ENCODE data around the gene RNU1-3. TPM values are rescaled to one million over a fixed set of nuclear protein-coding genes. Genes with fewer than 3 reads are reported as not detected.
A peak's percentile ranks its signal among the peaks of the same experiment; 100 is the strongest.
"Not testable (repeated sequence)": the region's sequence is repeated elsewhere in the genome, so short reads cannot be mapped to it uniquely, and the experiment has no call there.

Gene RNU1-3
- total RNA-seq, 2 experiments from 2014 or later: under 0.01 to 1,968 TPM

DNA sequence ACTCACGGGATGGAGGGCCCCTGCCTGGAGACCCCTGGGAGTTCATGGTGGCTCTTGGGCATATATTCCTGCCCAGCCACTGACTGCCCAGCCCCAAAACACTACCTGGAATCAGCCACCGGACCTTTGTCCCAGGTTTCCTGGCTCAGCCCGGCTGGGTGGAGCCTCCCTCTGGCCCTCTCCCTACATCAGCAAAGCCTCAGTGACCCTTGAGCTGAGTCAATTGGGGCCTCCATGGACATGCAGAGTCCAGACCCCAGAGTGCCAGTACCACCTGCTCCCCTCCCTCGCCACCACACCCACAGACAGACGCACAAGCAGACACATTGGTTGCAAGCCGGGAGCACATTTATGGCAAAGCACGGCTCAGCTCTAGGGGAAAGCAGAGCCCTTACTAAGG lies 30.4 kb upstream of the RNU1-3 start:
- DNase-seq (ENCODE audit: low spot score); H3K36me3 ChIP-seq (ENCODE audit: insufficient read depth, low read length); H3K27ac ChIP-seq (ENCODE audit: low read depth, low read length, poor library complexity, severe bottlenecking); H3K9me2 ChIP-seq (ENCODE audit: insufficient read depth, low read length); H3K4me2 ChIP-seq (ENCODE audit: low read length); BruUV-seq (replicated peaks); H3K4me3 ChIP-seq (ENCODE audit: low read depth, low read length, poor library complexity, severe bottlenecking); H3K9me3 ChIP-seq (ENCODE audit: low read length); H2AFZ ChIP-seq (ENCODE audit: low read length); H4K20me1 ChIP-seq (ENCODE audit: insufficient read depth, low read length); H3K4me1 ChIP-seq (ENCODE audit: insufficient read depth, low read length, poor library complexity, severe bottlenecking); H3K79me2 ChIP-seq (ENCODE audit: insufficient read depth, low read depth, low read length); intact Hi-C loops (cut with micrococcal nuclease; ENCODE audit: unreplicated experiment): not testable (repeated sequence)
- POLR2A ChIA-PET: interaction anchor here (0.6 to 1.2 kb wide), 3 partner anchors 10 to 76 kb away, joined by 3 read pairs; no protein-coding TSS in a partner anchor
- CTCF ChIA-PET (ENCODE audit: unreplicated experiment): interaction anchor here (1.0 kb wide), 1 partner anchor 9 kb away, joined by 3 read pairs; no protein-coding TSS in a partner anchor

DNA sequence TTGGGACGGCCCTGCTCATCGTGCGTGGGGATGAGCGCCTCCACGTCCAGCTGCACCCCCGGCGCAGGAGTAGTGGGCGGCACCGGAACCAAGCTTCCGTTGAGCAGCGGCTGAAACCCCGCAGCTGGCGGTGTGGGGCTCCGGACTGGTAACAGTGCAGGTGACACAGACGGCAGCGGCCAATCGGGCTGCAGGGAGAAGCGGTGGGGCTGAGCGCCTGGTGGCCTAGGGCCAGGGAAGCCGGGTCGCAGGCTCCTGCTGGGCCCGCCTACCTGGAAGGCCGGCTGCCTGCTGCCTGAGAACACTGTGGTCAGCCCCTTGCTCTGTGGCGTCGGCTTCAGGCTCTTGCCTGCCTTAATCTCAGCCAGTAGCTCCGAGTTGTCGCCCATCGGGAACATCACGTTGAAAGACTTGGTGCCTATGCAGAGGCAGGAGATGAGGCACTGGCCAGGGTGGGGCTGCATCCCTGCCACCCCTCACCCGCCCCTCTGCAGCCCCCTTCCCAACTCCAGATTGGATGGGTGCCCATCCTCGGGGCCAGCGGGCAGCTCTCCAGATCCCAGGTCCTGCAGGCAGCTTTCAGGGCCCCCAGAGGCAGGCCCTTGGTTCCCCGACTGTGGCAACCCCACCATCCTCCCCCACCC lies 29.9 kb upstream of the RNU1-3 start:
- H3K79me2 ChIP-seq (ENCODE audit: insufficient read depth, low read depth, low read length); H3K27ac ChIP-seq (ENCODE audit: low read depth, low read length, poor library complexity, severe bottlenecking); BruUV-seq (replicated peaks); H2AFZ ChIP-seq (ENCODE audit: low read length); H3K4me1 ChIP-seq (ENCODE audit: insufficient read depth, low read length, poor library complexity, severe bottlenecking); intact Hi-C loops (cut with micrococcal nuclease; ENCODE audit: unreplicated experiment); H3K9me2 ChIP-seq (ENCODE audit: insufficient read depth, low read length); H4K20me1 ChIP-seq (ENCODE audit: insufficient read depth, low read length); H3K9me3 ChIP-seq (ENCODE audit: low read length); H3K36me3 ChIP-seq (ENCODE audit: insufficient read depth, low read length); H3K4me3 ChIP-seq (ENCODE audit: low read depth, low read length, poor library complexity, severe bottlenecking): not testable (repeated sequence)
- DNase-seq (ENCODE audit: low spot score): peak; percentile 78
- H3K4me2 ChIP-seq (ENCODE audit: low read length): peak overlapping the region; percentile 47
- ChIA-PET CTCF (ENCODE audit: unreplicated experiment) (interaction anchor here (0.6 to 1.0 kb wide), 2 partner anchors 10 to 19 kb away, joined by 3 read pairs; no protein-coding TSS in a partner anchor), POLR2A (interaction anchor here (0.6 to 1.3 kb wide), 5 partner anchors 11 to 791 kb away, joined by 3 to 6 read pairs (median 3); no protein-coding TSS in a partner anchor)

GRCh38 chr1:16694308-16694702 lies 27.6 kb upstream of the RNU1-3 start:
- intact Hi-C loops (cut with micrococcal nuclease; ENCODE audit: unreplicated experiment); H3K9me3 ChIP-seq (ENCODE audit: low read length); H3K4me3 ChIP-seq (ENCODE audit: low read depth, low read length, poor library complexity, severe bottlenecking); H4K20me1 ChIP-seq (ENCODE audit: insufficient read depth, low read length); BruUV-seq (replicated peaks); H3K4me2 ChIP-seq (ENCODE audit: low read length); H3K36me3 ChIP-seq (ENCODE audit: insufficient read depth, low read length); H3K9me2 ChIP-seq (ENCODE audit: insufficient read depth, low read length); H3K27ac ChIP-seq (ENCODE audit: low read depth, low read length, poor library complexity, severe bottlenecking); H2AFZ ChIP-seq (ENCODE audit: low read length); H3K4me1 ChIP-seq (ENCODE audit: insufficient read depth, low read length, poor library complexity, severe bottlenecking); DNase-seq (ENCODE audit: low spot score); H3K79me2 ChIP-seq (ENCODE audit: insufficient read depth, low read depth, low read length): not testable (repeated sequence)
- CTCF ChIA-PET (ENCODE audit: unreplicated experiment): interaction anchor here (0.9 to 1.5 kb wide), 2 partner anchors 8 to 73 kb away, joined by 3 to 4 read pairs; no protein-coding TSS in a partner anchor
- POLR2A ChIA-PET: interaction anchor here (0.8 kb wide), 1 partner anchor 16 kb away, joined by 3 read pairs; no protein-coding TSS in a partner anchor

GRCh38 chr1:16693449-16694307 lies 26.9 kb upstream of the RNU1-3 start:
- intact Hi-C loops (cut with micrococcal nuclease; ENCODE audit: unreplicated experiment); H3K9me3 ChIP-seq (ENCODE audit: low read length); BruUV-seq (replicated peaks); H4K20me1 ChIP-seq (ENCODE audit: insufficient read depth, low read length); H3K4me2 ChIP-seq (ENCODE audit: low read length); H3K36me3 ChIP-seq (ENCODE audit: insufficient read depth, low read length); H3K4me3 ChIP-seq (ENCODE audit: low read depth, low read length, poor library complexity, severe bottlenecking); H3K79me2 ChIP-seq (ENCODE audit: insufficient read depth, low read depth, low read length); DNase-seq (ENCODE audit: low spot score); H3K27ac ChIP-seq (ENCODE audit: low read depth, low read length, poor library complexity, severe bottlenecking); H2AFZ ChIP-seq (ENCODE audit: low read length); H3K4me1 ChIP-seq (ENCODE audit: insufficient read depth, low read length, poor library complexity, severe bottlenecking); H3K9me2 ChIP-seq (ENCODE audit: insufficient read depth, low read length): not testable (repeated sequence)
- CTCF ChIA-PET (ENCODE audit: unreplicated experiment): interaction anchor here (0.9 to 1.5 kb wide), 2 partner anchors 8 to 72 kb away, joined by 3 to 4 read pairs; no protein-coding TSS in a partner anchor
- POLR2A ChIA-PET: interaction anchor here (0.5 to 0.8 kb wide), 2 partner anchors 17 to 53 kb away, joined by 3 read pairs; no protein-coding TSS in a partner anchor

- H3K27ac ChIP-seq (ENCODE audit: low read depth, low read length, poor library complexity, severe bottlenecking); H3K9me2 ChIP-seq (ENCODE audit: insufficient read depth, low read length); H3K4me1 ChIP-seq (ENCODE audit: insufficient read depth, low read length, poor library complexity, severe bottlenecking); BruUV-seq (replicated peaks); intact Hi-C loops (cut with micrococcal nuclease; ENCODE audit: unreplicated experiment); H3K36me3 ChIP-seq (ENCODE audit: insufficient read depth, low read length); H4K20me1 ChIP-seq (ENCODE audit: insufficient read depth, low read length); H3K4me3 ChIP-seq (ENCODE audit: low read depth, low read length, poor library complexity, severe bottlenecking); DNase-seq (ENCODE audit: low spot score); H3K9me3 ChIP-seq (ENCODE audit: low read length); H3K4me2 ChIP-seq (ENCODE audit: low read length); POLR2A ChIA-PET; H3K79me2 ChIP-seq (ENCODE audit: insufficient read depth, low read depth, low read length); H2AFZ ChIP-seq (ENCODE audit: low read length): not testable (repeated sequence)
- CTCF ChIA-PET (ENCODE audit: unreplicated experiment): interaction anchor here (1.5 kb wide), 1 partner anchor 9 kb away, joined by 4 read pairs; no protein-coding TSS in a partner anchor
Observed at GRCh38 chr1:16692717-16693448, 26.1 kb upstream of the RNU1-3 start.

DNA sequence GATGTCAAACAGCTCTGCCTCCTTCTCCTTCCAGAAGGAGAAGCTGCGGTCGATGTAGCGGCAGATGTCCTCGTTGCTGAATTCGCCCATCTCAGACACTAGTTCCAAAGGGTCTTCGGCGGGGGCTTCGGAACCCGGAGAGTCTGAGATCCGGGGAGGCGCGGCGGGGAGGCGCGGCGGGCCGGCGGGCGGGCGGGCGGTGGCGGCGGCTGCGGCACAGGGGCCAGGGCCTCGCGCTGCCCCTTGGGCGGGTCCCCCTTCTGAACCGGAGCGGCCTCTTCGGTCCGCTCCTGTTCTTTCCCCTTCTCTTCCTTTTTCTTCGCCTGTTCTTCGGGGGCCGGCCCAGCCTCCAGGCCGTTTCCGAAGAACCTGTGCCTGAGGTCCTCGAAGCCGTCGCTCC lies 25.5 kb upstream of the RNU1-3 start:
- POLR2A ChIA-PET; H3K9me2 ChIP-seq (ENCODE audit: insufficient read depth, low read length); H3K4me2 ChIP-seq (ENCODE audit: low read length); CTCF ChIA-PET (ENCODE audit: unreplicated experiment); intact Hi-C loops (cut with micrococcal nuclease; ENCODE audit: unreplicated experiment); H3K9me3 ChIP-seq (ENCODE audit: low read length); H3K27ac ChIP-seq (ENCODE audit: low read depth, low read length, poor library complexity, severe bottlenecking); H3K4me1 ChIP-seq (ENCODE audit: insufficient read depth, low read length, poor library complexity, severe bottlenecking); H3K36me3 ChIP-seq (ENCODE audit: insufficient read depth, low read length); H3K4me3 ChIP-seq (ENCODE audit: low read depth, low read length, poor library complexity, severe bottlenecking); H3K79me2 ChIP-seq (ENCODE audit: insufficient read depth, low read depth, low read length); BruUV-seq (replicated peaks); H4K20me1 ChIP-seq (ENCODE audit: insufficient read depth, low read length); H2AFZ ChIP-seq (ENCODE audit: low read length); DNase-seq (ENCODE audit: low spot score): not testable (repeated sequence)

All from OCI-LY7 (cell line).